ENCODE results near the gene SDC3.

DNA sequence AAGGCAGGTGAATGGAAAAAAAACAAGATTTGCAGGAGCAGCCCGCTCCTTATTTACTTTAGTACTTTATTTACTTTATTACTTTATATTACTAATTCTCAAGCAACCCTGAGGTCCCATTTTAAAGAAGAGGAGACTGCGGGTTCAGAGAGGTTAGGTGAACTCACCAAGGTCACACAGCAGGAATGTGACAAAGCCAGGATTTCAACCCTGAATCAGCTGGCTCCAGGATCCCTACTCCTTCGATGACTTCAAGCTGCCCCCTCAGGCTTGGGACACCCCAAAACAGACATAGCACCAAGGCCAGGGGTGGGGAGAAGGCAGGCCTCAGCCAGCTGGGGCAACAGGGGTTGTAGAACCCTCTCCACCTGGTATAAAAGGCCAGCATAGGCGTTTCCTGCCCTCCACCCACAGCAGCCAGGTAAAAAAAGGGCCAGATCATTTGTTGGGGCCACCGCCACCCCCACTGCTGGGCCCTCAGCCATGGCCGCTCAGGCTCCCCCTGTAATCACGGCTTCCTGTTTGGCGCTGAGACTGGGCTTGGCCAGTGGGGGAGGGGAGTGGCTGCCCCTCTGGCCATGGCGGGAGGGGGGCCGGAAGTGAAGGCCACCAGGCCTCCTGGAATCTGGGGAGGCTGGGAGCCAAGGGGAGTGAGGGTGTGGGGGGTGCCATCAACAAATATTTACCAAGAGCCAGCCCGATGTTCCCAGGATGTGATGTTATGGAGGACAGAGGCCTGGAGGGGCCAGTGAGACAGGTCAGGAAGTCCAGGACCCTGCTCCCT, 6.6 kb downstream of the SDC3 start:
- TF ChIP-seq CTCF (IDR thresholded peaks at IDR 0.05; ENCODE audit: insufficient read depth, low read length) (no peak), POLR2AphosphoS5 (IDR thresholded peaks at IDR 0.05; ENCODE audit: low read depth) (no peak), SPI1 (IDR thresholded peaks at IDR 0.05; ENCODE audit: borderline replicate concordance, low read depth) (no peak), GABPA (IDR thresholded peaks at IDR 0.05; ENCODE audit: low read depth) (no peak)
- TF ChIP-seq, protein P1, sequence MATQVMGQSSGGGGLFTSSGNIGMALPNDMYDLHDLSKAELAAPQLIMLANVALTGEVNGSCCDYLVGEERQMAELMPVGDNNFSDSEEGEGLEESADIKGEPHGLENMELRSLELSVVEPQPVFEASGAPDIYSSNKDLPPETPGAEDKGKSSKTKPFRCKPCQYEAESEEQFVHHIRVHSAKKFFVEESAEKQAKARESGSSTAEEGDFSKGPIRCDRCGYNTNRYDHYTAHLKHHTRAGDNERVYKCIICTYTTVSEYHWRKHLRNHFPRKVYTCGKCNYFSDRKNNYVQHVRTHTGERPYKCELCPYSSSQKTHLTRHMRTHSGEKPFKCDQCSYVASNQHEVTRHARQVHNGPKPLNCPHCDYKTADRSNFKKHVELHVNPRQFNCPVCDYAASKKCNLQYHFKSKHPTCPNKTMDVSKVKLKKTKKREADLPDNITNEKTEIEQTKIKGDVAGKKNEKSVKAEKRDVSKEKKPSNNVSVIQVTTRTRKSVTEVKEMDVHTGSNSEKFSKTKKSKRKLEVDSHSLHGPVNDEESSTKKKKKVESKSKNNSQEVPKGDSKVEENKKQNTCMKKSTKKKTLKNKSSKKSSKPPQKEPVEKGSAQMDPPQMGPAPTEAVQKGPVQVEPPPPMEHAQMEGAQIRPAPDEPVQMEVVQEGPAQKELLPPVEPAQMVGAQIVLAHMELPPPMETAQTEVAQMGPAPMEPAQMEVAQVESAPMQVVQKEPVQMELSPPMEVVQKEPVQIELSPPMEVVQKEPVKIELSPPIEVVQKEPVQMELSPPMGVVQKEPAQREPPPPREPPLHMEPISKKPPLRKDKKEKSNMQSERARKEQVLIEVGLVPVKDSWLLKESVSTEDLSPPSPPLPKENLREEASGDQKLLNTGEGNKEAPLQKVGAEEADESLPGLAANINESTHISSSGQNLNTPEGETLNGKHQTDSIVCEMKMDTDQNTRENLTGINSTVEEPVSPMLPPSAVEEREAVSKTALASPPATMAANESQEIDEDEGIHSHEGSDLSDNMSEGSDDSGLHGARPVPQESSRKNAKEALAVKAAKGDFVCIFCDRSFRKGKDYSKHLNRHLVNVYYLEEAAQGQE (IDR thresholded peaks at IDR 0.05; ENCODE audit: insufficient replicate concordance, low read depth) = no peak

All from HL-60 (cell line).